Thoracic aorta (tissue), 2 donors: ENCODE results near the gene USP33. TPM values are rescaled to one million over a fixed set of nuclear protein-coding genes. Genes with fewer than 3 reads are reported as not detected.

Experiments used
- ATAC-seq: fragments of 150-250 bp; one replicate; pipeline ENCODE4 v1.8.0; 2017; ENCODE audit warnings: low read depth; ENCODE audit not compliant: insufficient number of reproducible peaks, low FRiP score
- DNase-seq: peaks from one replicate; pipeline ENCODE4 v3.0.0-alpha.2; 2020; ENCODE audit warnings: low spot score
- H3K27ac ChIP-seq, 2 donors: fragments of 200-600 bp; sonication (generic); 1 replicate in 1 of 2; 2 replicates in 1 of 2; pipeline ENCODE4 v1.5.1; 2016; ENCODE audit warnings: mild to moderate bottlenecking in 2 of 2, moderate library complexity in 2 of 2
- H3K27me3 ChIP-seq: fragments of 200-600 bp; sonication (generic); replicated peaks from 2 replicates; pipeline ENCODE4 v1.6.0; 2016; ENCODE audit warnings: mild to moderate bottlenecking; ENCODE audit not compliant: insufficient read depth
- H3K36me3 ChIP-seq: fragments of 200-600 bp; sonication (generic); one replicate; pipeline ENCODE4 v1.5.1; 2016
- H3K4me1 ChIP-seq, 2 donors: fragments of 200-600 bp; sonication (generic); 1 replicate in 1 of 2; 2 replicates in 1 of 2; pipeline versions ENCODE4 v1.5.1 to v1.6.0; 2016; ENCODE audit warnings: low read depth in 2 of 2, mild to moderate bottlenecking in 1 of 2; ENCODE audit not compliant: control insufficient read depth in 1 of 2
- H3K4me3 ChIP-seq: fragments of 200-600 bp; sonication (generic); 2 replicates; pipeline ENCODE4 v1.5.1; 2016; ENCODE audit warnings: mild to moderate bottlenecking
- H3K9me3 ChIP-seq: fragments of 200-600 bp; sonication (generic); 2 replicates; pipeline ENCODE4 v1.5.1; 2016
- CTCF ChIP-seq: fragments of 200-600 bp; sonication (generic); IDR thresholded peaks from one replicate; pipeline ENCODE4 v1.5.1; 2019; ENCODE audit warnings: antibody characterized with exemption
- total RNA-seq, 2 donors: library from RNA; depleted of rRNA; stranded (reverse); fragments of >200 nt; gene quantifications; one replicate each; pipeline versions ENCODE4 v1.1.0 to v1.2.3, GENCODE V29; 2016

USP33 gene
- total RNA-seq, 2 donors from 2014 or later = 91.3 to 122 TPM

DNA sequence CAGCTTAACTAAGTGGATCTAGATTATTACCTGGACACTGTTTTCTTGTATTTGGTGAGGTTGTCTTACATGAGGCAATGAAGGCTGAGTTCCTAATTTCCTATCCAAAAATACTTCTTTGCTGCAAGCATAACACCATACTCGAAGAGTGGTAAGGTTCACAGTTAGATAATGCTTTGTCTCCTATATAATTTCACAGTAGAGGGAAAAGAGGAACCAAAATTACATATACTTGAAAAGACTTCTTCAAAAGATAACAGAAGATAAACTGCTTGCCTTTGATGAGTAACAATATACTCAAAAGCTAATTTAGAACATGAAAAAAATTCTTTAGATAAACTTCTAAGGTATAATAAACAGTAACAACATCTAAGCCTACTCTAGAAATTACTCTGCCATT lies 20.4 kb downstream of the USP33 start:
- H3K4me3 ChIP-seq = no peak overlapping the region
- H3K9me3 ChIP-seq = no peaks in the 10 kb centered on the region
- peaks cover 4 to 5% of the 10 kb centered on the region in 2 donors for H3K4me1 ChIP-seq
- no peak for TF ChIP-seq CTCF
- no peak overlapping the region for H3K27ac ChIP-seq
- peaks cover 20% of the 10 kb centered on the region for H3K36me3 ChIP-seq
- no peak for ATAC-seq
- no peak for DNase-seq
- no peaks in the 10 kb centered on the region for H3K27me3 ChIP-seq

DNA sequence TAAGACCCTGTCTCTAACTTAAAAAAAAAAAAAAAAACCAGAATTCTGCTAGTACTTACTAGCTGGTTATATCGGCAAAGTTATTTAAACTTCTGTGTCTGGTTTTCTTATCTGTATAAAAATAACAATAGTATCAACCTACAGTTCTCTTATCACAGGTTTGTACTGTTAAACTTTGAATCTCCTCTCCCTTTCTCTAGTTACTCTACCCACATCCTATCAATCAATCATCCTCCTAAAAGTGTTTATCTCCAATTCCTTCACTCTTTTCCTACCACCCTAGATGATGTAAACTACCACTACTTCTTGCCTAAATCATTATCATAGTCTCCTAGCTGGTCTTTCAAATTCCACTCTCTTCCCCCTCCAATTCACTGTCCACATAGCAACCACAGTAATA lies 27.6 kb downstream of the USP33 start:
- ATAC-seq = no peak
- no peaks in the 10 kb centered on the region for H3K27me3 ChIP-seq
- no peak for TF ChIP-seq CTCF
- H3K4me3 ChIP-seq = no peak overlapping the region
- no peaks in the 10 kb centered on the region for H3K4me1 ChIP-seq
- no peak overlapping the region for H3K27ac ChIP-seq
- no peak for DNase-seq
- H3K9me3 ChIP-seq = no peaks in the 10 kb centered on the region
- peaks cover 19% of the 10 kb centered on the region for H3K36me3 ChIP-seq

- no peak overlapping the region for H3K27ac ChIP-seq
- DNase-seq (no peak), ATAC-seq (no peak)
- no peak overlapping the region for H3K4me3 ChIP-seq
- peaks cover 57% of the 10 kb centered on the region for H3K36me3 ChIP-seq
- TF ChIP-seq CTCF = no peak
- no peaks in the 10 kb centered on the region for H3K9me3 ChIP-seq
- no peaks in the 10 kb centered on the region for H3K4me1 ChIP-seq
- no peaks in the 10 kb centered on the region for H3K27me3 ChIP-seq
Measured at GRCh38 chr1:77725706-77726105, 33.9 kb downstream of the USP33 start.

- Histone ChIP-seq H3K4me1 (no peaks in the 10 kb centered on the region), H3K4me3 (no peak overlapping the region), H3K27ac (no peak overlapping the region), H3K36me3 (peaks cover 50% of the 10 kb centered on the region), H3K9me3 (no peaks in the 10 kb centered on the region), H3K27me3 (no peaks in the 10 kb centered on the region)
- ATAC-seq (no peak), DNase-seq (no peak)
- TF ChIP-seq CTCF = no peak
Measured at GRCh38 chr1:77718181-77718580, 41.5 kb downstream of the USP33 start.

DNA sequence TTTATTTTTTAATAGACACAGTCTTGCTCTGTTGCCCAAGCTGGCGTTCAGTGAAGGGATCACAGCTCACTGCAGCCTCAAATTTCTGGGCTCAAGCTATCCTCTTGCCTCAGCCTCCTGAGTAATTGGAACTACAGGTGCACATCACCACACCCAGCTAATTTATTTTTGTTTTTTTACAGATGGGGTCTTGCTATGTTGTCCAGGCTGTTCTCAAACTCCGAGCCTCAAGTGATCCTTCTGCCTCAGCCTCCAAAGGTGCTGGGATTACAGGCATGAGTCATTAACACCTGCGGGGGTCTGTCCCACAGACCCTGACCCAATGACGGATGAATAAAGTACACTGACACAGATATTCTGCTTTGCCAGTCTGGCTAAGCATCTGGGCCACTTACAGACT lies 43.6 kb downstream of the USP33 start:
- no peak overlapping the region for H3K27ac ChIP-seq
- no peak for ATAC-seq
- H3K4me3 ChIP-seq = no peak overlapping the region
- DNase-seq = no peak
- no peaks in the 10 kb centered on the region for H3K9me3 ChIP-seq
- H3K36me3 ChIP-seq = peaks cover 50% of the 10 kb centered on the region
- TF ChIP-seq CTCF = no peak
- no peaks in the 10 kb centered on the region for H3K27me3 ChIP-seq
- no peaks in the 10 kb centered on the region for H3K4me1 ChIP-seq
